Spleen (tissue), 7 donors: Measurements from ENCODE around the gene LRRK1.

ENCODE experiments used
- POLR2A ChIP-seq, 3 donors: fragments of 450-650 bp; IDR thresholded peaks; one replicate each; pipeline ENCODE4 v1.5.1; 2017; ENCODE audit warnings: antibody characterized with exemption in 3 of 3, mild to moderate bottlenecking in 1 of 3
- TF ChIP-seq, protein P1 (sequence below), 11 experiments: fragments of 200-600 bp in 7 of 11; fragments of 450-650 bp in 4 of 11; sonication (generic) in 4 of 11; IDR thresholded peaks in 8 of 11; conservative IDR thresholded peaks in 3 of 11; 1 replicate in 7 of 11; 2 replicates in 4 of 11; pipeline versions ENCODE4 v1.4.0 to v1.8.0; 2016 to 2021; ENCODE audit warnings: antibody characterized with exemption in 11 of 11, inconsistent platforms in 4 of 11, mild to moderate bottlenecking in 1 of 11
- donor health status: DM: no; HTN: no; CAD: no; lungs with moderate emphysema.
- donor health status: DM: no; HTN: no; CAD: no.
- donor health status: DM: no; HTN: no; CAD: no.

DNA sequence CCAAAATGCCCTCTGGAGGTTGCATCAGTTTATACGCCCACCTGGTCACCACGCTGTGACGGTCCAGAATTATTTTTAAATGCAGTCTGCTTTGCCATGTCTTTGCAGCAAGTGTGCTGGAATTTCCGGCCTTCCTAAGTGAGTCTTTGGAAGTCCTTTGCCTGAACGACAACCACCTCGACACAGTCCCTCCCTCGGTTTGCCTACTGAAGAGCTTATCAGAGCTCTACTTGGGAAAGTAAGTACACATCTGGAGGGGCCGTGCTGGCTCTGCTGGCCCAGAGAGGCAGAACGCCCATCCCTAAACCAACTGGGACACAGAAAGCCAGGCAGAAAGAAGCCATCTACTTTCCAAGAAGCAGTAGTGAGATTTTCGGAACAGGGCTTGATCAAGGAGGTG, 101.8 kb downstream of the LRRK1 start:
- TF ChIP-seq, protein P1, sequence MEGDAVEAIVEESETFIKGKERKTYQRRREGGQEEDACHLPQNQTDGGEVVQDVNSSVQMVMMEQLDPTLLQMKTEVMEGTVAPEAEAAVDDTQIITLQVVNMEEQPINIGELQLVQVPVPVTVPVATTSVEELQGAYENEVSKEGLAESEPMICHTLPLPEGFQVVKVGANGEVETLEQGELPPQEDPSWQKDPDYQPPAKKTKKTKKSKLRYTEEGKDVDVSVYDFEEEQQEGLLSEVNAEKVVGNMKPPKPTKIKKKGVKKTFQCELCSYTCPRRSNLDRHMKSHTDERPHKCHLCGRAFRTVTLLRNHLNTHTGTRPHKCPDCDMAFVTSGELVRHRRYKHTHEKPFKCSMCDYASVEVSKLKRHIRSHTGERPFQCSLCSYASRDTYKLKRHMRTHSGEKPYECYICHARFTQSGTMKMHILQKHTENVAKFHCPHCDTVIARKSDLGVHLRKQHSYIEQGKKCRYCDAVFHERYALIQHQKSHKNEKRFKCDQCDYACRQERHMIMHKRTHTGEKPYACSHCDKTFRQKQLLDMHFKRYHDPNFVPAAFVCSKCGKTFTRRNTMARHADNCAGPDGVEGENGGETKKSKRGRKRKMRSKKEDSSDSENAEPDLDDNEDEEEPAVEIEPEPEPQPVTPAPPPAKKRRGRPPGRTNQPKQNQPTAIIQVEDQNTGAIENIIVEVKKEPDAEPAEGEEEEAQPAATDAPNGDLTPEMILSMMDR (IDR thresholded peaks at IDR 0.05 in 8 of 11, conservative IDR thresholded peaks at IDR 0.05 in 3 of 11): no peak
- TF ChIP-seq POLR2A (IDR thresholded peaks at IDR 0.05): no peak
